MCF 10A (cell line): ENCODE measurements around the gene ZC3H7A. TPM values are rescaled to one million over a fixed set of nuclear protein-coding genes. Genes with fewer than 3 reads are reported as not detected.
"Not testable (repeated sequence)": the region's sequence is repeated elsewhere in the genome, so short reads cannot be mapped to it uniquely, and the experiment has no call there.

Experiments used
- BruUV-seq: library from RNA; stranded (reverse); fragments of 400-500 nt; replicated peaks from 2 replicates; lab custom pipeline; 2021; lab: Mats Ljungman, UMichigan
- CTCF ChIA-PET: fragments of 300-600 bp; sonication (Branson Sonifier 250); formaldehyde crosslinking; extraction: SDS; loops from one replicate; lab custom pipeline; 2021; ENCODE audit warnings: antibody characterized with exemption, inconsistent platforms; lab: Yijun Ruan, JAX
- POLR2A ChIA-PET: fragments of 300-600, 350-650 bp; sonication (Branson Sonifier 250); formaldehyde crosslinking; extraction: SDS; loops from one replicate; lab custom pipeline; 2020; ENCODE audit warnings: antibody characterized with exemption, inconsistent platforms; lab: Yijun Ruan, JAX
- DNase-seq: peaks from one replicate; pipeline ENCODE4 v3.0.0-alpha.2; 2018; ENCODE audit not compliant: unreplicated experiment
- H3K27ac Mint-ChIP-seq: one replicate; pipeline ENCODE4 v1.8.0; 2022; ENCODE audit warnings: mild to moderate bottlenecking, low read depth, mixed read lengths; ENCODE audit not compliant: unreplicated experiment
- H3K27me3 Mint-ChIP-seq: one replicate; pipeline ENCODE4 v1.8.0; 2022; ENCODE audit warnings: mixed read lengths; ENCODE audit not compliant: insufficient read depth, unreplicated experiment
- H3K36me3 Mint-ChIP-seq: one replicate; pipeline ENCODE4 v1.8.0; 2022; ENCODE audit warnings: mild to moderate bottlenecking, moderate library complexity, mixed read lengths; ENCODE audit not compliant: insufficient read depth, unreplicated experiment
- H3K4me1 Mint-ChIP-seq: one replicate; pipeline ENCODE4 v1.8.0; 2022; ENCODE audit warnings: mixed read lengths; ENCODE audit not compliant: insufficient read depth, unreplicated experiment
- H3K4me3 Mint-ChIP-seq: one replicate; pipeline ENCODE4 v1.8.0; 2022; ENCODE audit warnings: mild to moderate bottlenecking, moderate library complexity, mixed read lengths; ENCODE audit not compliant: unreplicated experiment
- H3K9me3 Mint-ChIP-seq: one replicate; pipeline ENCODE4 v1.8.0; 2022; ENCODE audit warnings: mixed read lengths; ENCODE audit not compliant: unreplicated experiment
- intact Hi-C: fragments of 100-400 bp; cut with micrococcal nuclease; formaldehyde crosslinking; loops from 2 replicates; pipeline ENCODE4 v1.14.1; 2022
- total RNA-seq: library from RNA; stranded (reverse); gene quantifications from 2 replicates; pipeline ENCODE4 v1.2.3, GENCODE V29; 2022
- TF ChIP-seq, protein P1 (sequence below): fragments of 200-600 bp; IDR thresholded peaks from one replicate; pipeline ENCODE4 v1.8.0; 2022; ENCODE audit warnings: antibody characterized with exemption, mild to moderate bottlenecking; ENCODE audit not compliant: unreplicated experiment

Gene ZC3H7A
- total RNA-seq, 1 experiment from 2014 or later, result 66.9 TPM

DNA sequence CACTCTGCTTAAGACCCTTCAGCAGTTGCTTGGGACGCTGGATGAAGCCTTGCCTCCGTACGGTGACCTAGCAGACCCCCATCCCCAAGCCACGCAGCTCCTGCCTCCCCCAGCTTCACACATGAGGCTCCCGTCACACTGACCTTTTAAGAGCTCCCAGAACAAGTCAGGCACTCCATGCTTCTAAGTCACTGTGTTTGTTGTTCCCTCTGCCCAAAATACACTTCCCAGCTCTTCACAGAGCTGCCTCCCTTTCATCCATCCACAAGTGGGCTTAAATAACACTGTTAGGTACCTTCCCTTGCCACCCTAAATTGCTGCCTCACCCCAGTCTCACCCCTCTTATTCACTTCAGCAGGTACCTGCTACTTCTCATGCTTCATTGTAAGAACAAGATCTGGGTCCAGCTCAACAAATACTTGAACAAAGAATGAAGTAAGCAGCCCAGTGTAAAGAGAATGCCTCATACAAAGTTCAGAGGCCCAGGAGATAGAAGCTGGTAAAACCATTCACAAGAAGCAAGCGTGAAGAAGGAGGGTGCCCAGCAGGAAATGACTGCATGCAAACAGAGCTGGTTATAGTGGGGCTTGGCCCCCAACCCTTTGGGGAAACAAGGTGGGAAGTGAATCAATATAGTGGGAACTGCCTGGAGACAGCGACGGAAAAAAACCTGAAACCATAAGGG, 5.8 kb downstream of the ZC3H7A start:
- intact Hi-C loops, result no loop called here
- BruUV-seq, result no TSS peak
- Mint-ChIP-seq H3K27me3 (no peaks in the 10 kb centered on the region), H3K27ac (peak overlapping the region; percentile 61), H3K36me3 (peaks cover 40% of the 10 kb centered on the region), H3K4me3 (no peak overlapping the region), H3K9me3 (no peaks in the 10 kb centered on the region), H3K4me1 (peaks cover 44% of the 10 kb centered on the region)
- no peak for DNase-seq
- TF ChIP-seq, protein P1, sequence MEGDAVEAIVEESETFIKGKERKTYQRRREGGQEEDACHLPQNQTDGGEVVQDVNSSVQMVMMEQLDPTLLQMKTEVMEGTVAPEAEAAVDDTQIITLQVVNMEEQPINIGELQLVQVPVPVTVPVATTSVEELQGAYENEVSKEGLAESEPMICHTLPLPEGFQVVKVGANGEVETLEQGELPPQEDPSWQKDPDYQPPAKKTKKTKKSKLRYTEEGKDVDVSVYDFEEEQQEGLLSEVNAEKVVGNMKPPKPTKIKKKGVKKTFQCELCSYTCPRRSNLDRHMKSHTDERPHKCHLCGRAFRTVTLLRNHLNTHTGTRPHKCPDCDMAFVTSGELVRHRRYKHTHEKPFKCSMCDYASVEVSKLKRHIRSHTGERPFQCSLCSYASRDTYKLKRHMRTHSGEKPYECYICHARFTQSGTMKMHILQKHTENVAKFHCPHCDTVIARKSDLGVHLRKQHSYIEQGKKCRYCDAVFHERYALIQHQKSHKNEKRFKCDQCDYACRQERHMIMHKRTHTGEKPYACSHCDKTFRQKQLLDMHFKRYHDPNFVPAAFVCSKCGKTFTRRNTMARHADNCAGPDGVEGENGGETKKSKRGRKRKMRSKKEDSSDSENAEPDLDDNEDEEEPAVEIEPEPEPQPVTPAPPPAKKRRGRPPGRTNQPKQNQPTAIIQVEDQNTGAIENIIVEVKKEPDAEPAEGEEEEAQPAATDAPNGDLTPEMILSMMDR, result no peak
- POLR2A ChIA-PET, result interaction anchor here (0.7 to 5.1 kb wide), 2 partner anchors 9 to 43 kb away, joined by 3 to 61 read pairs; no protein-coding TSS in a partner anchor
- CTCF ChIA-PET, result interaction anchor here (0.6 to 1.4 kb wide), 3 partner anchors 12 to 390 kb away, joined by 4 to 7 read pairs (median 4); no protein-coding TSS in a partner anchor

DNA sequence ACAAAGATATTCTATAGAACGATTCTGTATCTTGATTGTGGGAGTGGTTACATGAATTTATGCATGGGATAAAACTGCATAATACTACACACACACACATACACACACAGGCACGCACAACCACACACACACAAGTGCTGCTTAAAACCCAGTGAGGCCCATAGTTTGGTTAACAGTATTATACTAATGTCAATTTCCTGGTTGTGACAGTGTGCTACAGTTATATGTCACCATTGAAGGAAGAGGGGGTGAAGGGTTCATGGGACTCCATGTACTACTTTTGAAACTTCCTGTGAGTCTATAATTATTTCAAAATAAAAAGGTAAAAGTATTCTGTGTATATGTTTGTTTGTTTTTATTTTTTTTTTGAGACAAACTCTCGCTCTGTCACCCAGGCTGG, 8.1 kb downstream of the ZC3H7A start:
- peaks cover 26% of the 10 kb centered on the region for H3K36me3 Mint-ChIP-seq
- H3K4me3 Mint-ChIP-seq, result no peak overlapping the region
- intact Hi-C loops, result no loop called here
- TF ChIP-seq, protein P1, result no peak
- H3K9me3 Mint-ChIP-seq, result no peaks in the 10 kb centered on the region
- ChIA-PET CTCF (no interaction called here), POLR2A (interaction anchor here (0.6 kb wide), 1 partner anchor 9 kb away, joined by 3 read pairs; no protein-coding TSS in a partner anchor)
- no peaks in the 10 kb centered on the region for H3K27me3 Mint-ChIP-seq
- no TSS peak for BruUV-seq
- DNase-seq, result no peak
- no peak overlapping the region for H3K27ac Mint-ChIP-seq
- H3K4me1 Mint-ChIP-seq, result peaks cover 33% of the 10 kb centered on the region

DNA sequence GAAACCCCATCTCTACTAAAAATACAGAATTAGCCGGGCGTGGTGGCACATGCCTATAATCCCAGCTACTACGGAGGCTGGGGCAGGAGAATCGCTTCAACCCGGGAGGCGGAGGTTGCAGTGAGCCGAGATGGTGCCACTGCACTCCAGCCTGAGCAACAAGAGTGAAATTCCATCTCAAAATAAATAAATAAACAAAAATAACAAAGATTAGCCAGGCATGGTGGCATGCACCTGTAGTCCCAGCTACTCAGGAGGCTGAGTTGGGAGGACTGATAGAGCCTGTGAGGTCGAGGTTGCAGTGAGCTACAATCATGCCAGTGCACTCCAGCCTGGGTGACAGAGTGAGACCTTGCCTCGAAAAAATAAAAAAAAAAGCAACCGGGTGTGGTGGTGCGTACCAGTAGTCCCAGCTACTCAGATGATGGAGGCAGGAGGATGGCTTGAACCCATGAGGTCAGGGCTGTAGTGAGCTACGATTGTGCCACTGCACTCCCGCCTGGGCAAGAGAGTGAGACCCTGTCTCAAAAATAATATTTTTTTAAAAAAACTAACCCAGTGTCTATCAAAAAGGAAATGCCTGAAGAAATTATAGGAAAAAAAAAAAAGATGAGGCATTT, 12.0 kb downstream of the ZC3H7A start:
- not testable (repeated sequence) for H3K27me3 Mint-ChIP-seq, DNase-seq, H3K9me3 Mint-ChIP-seq, H3K4me3 Mint-ChIP-seq, BruUV-seq, H3K27ac Mint-ChIP-seq
- Mint-ChIP-seq H3K36me3 (peaks cover 28% of the 10 kb centered on the region), H3K4me1 (peaks cover 37% of the 10 kb centered on the region)
- intact Hi-C loops, result loop anchor here (5.0 kb wide), 1 partner anchor 67 kb away; the partner anchor contains the start of gene RSL1D1
- ChIA-PET POLR2A (interaction anchor here (0.7 to 7.0 kb wide), 4 partner anchors 12 to 134 kb away, joined by 3 to 115 read pairs (median 26); partner anchors contain the start of genes RSL1D1 and ZC3H7A), CTCF (interaction anchor here (0.6 to 3.8 kb wide), 3 partner anchors 9 to 26 kb away, joined by 3 to 17 read pairs (median 3); partner anchors contain the start of gene ZC3H7A)

DNA sequence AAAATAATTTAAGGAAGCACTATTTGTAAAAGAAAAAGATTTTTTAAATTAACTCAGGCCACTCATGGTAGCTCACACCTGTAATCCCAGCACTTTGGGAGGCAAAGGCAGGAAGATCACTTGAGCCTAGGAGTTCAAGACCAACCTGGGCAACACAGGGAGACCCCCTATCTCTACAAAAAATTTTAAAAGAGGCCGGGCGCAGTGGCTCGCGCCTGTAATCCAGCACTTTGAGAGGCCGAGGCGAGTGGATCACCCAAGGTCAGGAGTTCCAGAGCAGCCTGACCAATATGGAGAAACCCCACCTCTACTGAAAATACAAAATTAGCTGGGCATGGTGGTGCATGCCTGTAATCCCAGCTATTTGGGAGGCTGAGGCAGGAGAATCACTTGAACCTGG, 12.7 kb downstream of the ZC3H7A start:
- intact Hi-C loops, result loop anchor here (5.0 kb wide), 1 partner anchor 68 kb away; the partner anchor contains the start of gene RSL1D1
- Mint-ChIP-seq H3K27ac (peak overlapping the region; percentile 95), H3K36me3 (peaks cover 36% of the 10 kb centered on the region), H3K4me1 (peaks cover 37% of the 10 kb centered on the region)
- H3K9me3 Mint-ChIP-seq, H3K27me3 Mint-ChIP-seq, DNase-seq, H3K4me3 Mint-ChIP-seq, BruUV-seq: not testable (repeated sequence)
- POLR2A ChIA-PET, result interaction anchor here (0.5 to 7.0 kb wide), 6 partner anchors 8 to 67 kb away, joined by 3 to 115 read pairs (median 25); partner anchors contain the start of genes RSL1D1 and ZC3H7A
- CTCF ChIA-PET, result interaction anchor here (0.6 to 3.8 kb wide), 5 partner anchors 9 to 379 kb away, joined by 3 to 17 read pairs (median 4); partner anchors contain the start of gene ZC3H7A
